HepG2 (cell line): ENCODE results near the gene B3GALNT2. TPM values are rescaled to one million over a fixed set of nuclear protein-coding genes. Genes with fewer than 3 reads are reported as not detected.

Source experiments
- FOXK2 ChIP-seq: fragments of 450-650 bp; IDR thresholded peaks from 2 replicates; pipeline ENCODE4 v1.6.1; 2016
- GFI1 ChIP-seq: sonication (generic); formaldehyde crosslinking; IDR thresholded peaks from 2 replicates; pipeline ENCODE4 v1.5.0; 2020; ENCODE audit warnings: missing genetic modification reagents, mild to moderate bottlenecking, borderline replicate concordance
- KLF13 ChIP-seq: sonication (generic); formaldehyde crosslinking; IDR thresholded peaks from 2 replicates; pipeline ENCODE4 v1.4.0; 2020; ENCODE audit warnings: mild to moderate bottlenecking, missing genetic modification reagents
- MAFK ChIP-seq, 2 experiments: IDR thresholded peaks in 1 of 2; conservative IDR thresholded peaks in 1 of 2; 2 replicates each; pipeline ENCODE4 v1.6.1; 2011; ENCODE audit warnings: improper control_type of control experiment in 2 of 2, low read length in 2 of 2
- MED1 ChIP-seq: sonication (generic); formaldehyde crosslinking; IDR thresholded peaks from 2 replicates; pipeline ENCODE4 v1.4.0; 2020; ENCODE audit warnings: missing genetic modification reagents
- MYPOP ChIP-seq: sonication (generic); formaldehyde crosslinking; IDR thresholded peaks from 2 replicates; pipeline ENCODE4 v1.8.1; 2023; ENCODE audit warnings: mild to moderate bottlenecking, moderate library complexity, missing genetic modification reagents
- POLR2G ChIP-seq: fragments of 200-400 bp; formaldehyde crosslinking; IDR thresholded peaks from 2 replicates; pipeline ENCODE4 v1.6.1; 2018; ENCODE audit warnings: mild to moderate bottlenecking, low read depth, low read length, moderate library complexity
- PRDM15 ChIP-seq: sonication (generic); formaldehyde crosslinking; IDR thresholded peaks from 2 replicates; pipeline ENCODE4 v1.4.0; 2020; ENCODE audit warnings: missing genetic modification reagents
- SKI ChIP-seq: fragments of 450-650 bp; IDR thresholded peaks from one replicate; pipeline ENCODE4 v1.6.1; 2018; ENCODE audit warnings: mild to moderate bottlenecking; ENCODE audit not compliant: partially characterized antibody
- SYNCRIP ChIP-seq: fragments of 200-400 bp; formaldehyde crosslinking; IDR thresholded peaks from 2 replicates; pipeline ENCODE4 v1.6.1; 2018; ENCODE audit warnings: mild to moderate bottlenecking, low read depth, low read length; ENCODE audit not compliant: insufficient read depth
- U2AF2 ChIP-seq: fragments of 200-400 bp; formaldehyde crosslinking; IDR thresholded peaks from 2 replicates; pipeline ENCODE4 v1.6.1; 2017; ENCODE audit warnings: low read depth, mild to moderate bottlenecking, low read length
- YY1 ChIP-seq: IDR thresholded peaks from 2 replicates; pipeline ENCODE4 v1.6.1; 2011; ENCODE audit warnings: low read length, low read depth, moderate library complexity, mild to moderate bottlenecking; ENCODE audit not compliant: insufficient read depth, insufficient replicate concordance
- ZBTB25 ChIP-seq: IDR thresholded peaks from 2 replicates; pipeline ENCODE4 v1.6.1; 2018; ENCODE audit warnings: missing genetic modification reagents
- ZSCAN9 ChIP-seq: IDR thresholded peaks from 2 replicates; pipeline ENCODE4 v1.6.1; 2016; ENCODE audit warnings: borderline replicate concordance
- polyA plus RNA-seq, 8 experiments: library from polyadenylated mRNA; depleted of rRNA in 3 of 8; stranded (reverse) in 7 of 8; unstranded in 1 of 8; fragments of >200 nt; fragmentation: Illumina TruSeq in 4 of 8; extraction: Trizol in 4 of 8; gene quantifications; 2 replicates each; pipeline versions ENCODE4 v1.2.1 to v1.2.3, GENCODE V29; 2011 to 2016; ENCODE audit warnings: low read depth in 4 of 8, missing spikeins in 1 of 8, mixed read lengths in 1 of 8; ENCODE audit not compliant: insufficient read depth in 1 of 8
- total RNA-seq, 5 experiments: library from RNA; depleted of rRNA; stranded (reverse); fragments of >200 nt; fragmentation: Illumina TruSeq; extraction: Trizol; gene quantifications; 2 replicates each; pipeline ENCODE4 v1.2.3, GENCODE V29; 2016; ENCODE audit warnings: low read depth in 1 of 5
- TF ChIP-seq, protein P1 (sequence below): sonication (generic); formaldehyde crosslinking; IDR thresholded peaks from 2 replicates; pipeline ENCODE4 v1.4.0; 2020; ENCODE audit warnings: missing genetic modification reagents
- TF ChIP-seq, protein P2 (sequence below): IDR thresholded peaks from 2 replicates; pipeline ENCODE4 v1.6.1; 2016
- TF ChIP-seq, protein P3 (sequence below): conservative IDR thresholded peaks from 2 replicates; pipeline ENCODE4 v1.6.1; 2018; ENCODE audit warnings: missing genetic modification reagents

Gene B3GALNT2
- total and polyA plus RNA-seq, 2 of the 13 experiments (the other 11 are each of a cell fraction or from before 2014, with no cell fraction given): 16.5 to 28.9 TPM

- TF ChIP-seq YY1 (no peak), U2AF2 (no peak), FOXK2 (peak; percentile 58; the same call in 1 of the 2 replicates), SYNCRIP (no peak), MAFK (conservative IDR thresholded peaks at IDR 0.05 in 1 of 2, IDR thresholded peaks at IDR 0.05 in 1 of 2; ENCODE audit: low read length in 2 of 2) (no peak), KLF13 (CRISPR knock-in tag) (no peak), MED1 (CRISPR knock-in tag) (peak; percentile 88), PRDM15 (CRISPR knock-in tag) (no peak), GFI1 (CRISPR knock-in tag) (0 out of 2 replicates have a peak, but pooled peaks have one; percentile 18), ZBTB25 (CRISPR knock-in tag) (peak; percentile 75; the same call in 1 of the 2 replicates), MYPOP (CRISPR knock-in tag) (peak; percentile 38; the same call in 1 of the 2 replicates), POLR2G (no peak), ZSCAN9 (CRISPR knock-in tag) (peak; percentile 46; the same call in 1 of the 2 replicates), SKI (peak; percentile 74)
- TF ChIP-seq, protein P1, sequence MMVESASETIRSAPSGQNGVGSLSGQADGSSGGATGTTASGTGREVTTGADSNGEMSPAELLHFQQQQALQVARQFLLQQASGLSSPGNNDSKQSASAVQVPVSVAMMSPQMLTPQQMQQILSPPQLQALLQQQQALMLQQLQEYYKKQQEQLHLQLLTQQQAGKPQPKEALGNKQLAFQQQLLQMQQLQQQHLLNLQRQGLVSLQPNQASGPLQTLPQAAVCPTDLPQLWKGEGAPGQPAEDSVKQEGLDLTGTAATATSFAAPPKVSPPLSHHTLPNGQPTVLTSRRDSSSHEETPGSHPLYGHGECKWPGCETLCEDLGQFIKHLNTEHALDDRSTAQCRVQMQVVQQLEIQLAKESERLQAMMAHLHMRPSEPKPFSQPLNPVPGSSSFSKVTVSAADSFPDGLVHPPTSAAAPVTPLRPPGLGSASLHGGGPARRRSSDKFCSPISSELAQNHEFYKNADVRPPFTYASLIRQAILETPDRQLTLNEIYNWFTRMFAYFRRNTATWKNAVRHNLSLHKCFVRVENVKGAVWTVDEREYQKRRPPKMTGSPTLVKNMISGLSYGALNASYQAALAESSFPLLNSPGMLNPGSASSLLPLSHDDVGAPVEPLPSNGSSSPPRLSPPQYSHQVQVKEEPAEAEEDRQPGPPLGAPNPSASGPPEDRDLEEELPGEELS: peak; percentile 98
- TF ChIP-seq, protein P2, sequence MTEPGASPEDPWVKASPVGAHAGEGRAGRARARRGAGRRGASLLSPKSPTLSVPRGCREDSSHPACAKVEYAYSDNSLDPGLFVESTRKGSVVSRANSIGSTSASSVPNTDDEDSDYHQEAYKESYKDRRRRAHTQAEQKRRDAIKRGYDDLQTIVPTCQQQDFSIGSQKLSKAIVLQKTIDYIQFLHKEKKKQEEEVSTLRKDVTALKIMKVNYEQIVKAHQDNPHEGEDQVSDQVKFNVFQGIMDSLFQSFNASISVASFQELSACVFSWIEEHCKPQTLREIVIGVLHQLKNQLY (CRISPR knock-in tag): peak; percentile 68; the same call in 1 of the 2 replicates
- TF ChIP-seq, protein P3, sequence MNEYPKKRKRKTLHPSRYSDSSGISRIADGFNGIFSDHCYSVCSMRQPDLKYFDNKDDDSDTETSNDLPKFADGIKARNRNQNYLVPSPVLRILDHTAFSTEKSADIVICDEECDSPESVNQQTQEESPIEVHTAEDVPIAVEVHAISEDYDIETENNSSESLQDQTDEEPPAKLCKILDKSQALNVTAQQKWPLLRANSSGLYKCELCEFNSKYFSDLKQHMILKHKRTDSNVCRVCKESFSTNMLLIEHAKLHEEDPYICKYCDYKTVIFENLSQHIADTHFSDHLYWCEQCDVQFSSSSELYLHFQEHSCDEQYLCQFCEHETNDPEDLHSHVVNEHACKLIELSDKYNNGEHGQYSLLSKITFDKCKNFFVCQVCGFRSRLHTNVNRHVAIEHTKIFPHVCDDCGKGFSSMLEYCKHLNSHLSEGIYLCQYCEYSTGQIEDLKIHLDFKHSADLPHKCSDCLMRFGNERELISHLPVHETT (CRISPR knock-in tag): 0 out of 2 replicates have a peak, but pooled peaks have one; percentile 48
Observed at GRCh38 chr1:235409042-235409820, 95.0 kb downstream of the B3GALNT2 start (continued).
